Stimulated activated CD4-positive, alpha-beta T cell treated with anti-CD3 and anti-CD28 coated beads, Interleukin-4, amount 100 ng/mL, for 48 hours (primary cell): ENCODE results near the gene TMEM63A.
"Not testable (repeated sequence)": the region's sequence is repeated elsewhere in the genome, so short reads cannot be mapped to it uniquely, and the experiment has no call there.

Experiments used
- DNase-seq, 2 donors: peaks; one replicate each; pipeline ENCODE4 v3.0.0-alpha.2; 2020; ENCODE audit warnings: low read depth in 2 of 2

Gene TMEM63A

GRCh38 chr1:225845571-225846259 is 36.5 kb downstream of the TMEM63A start:
- no peak for DNase-seq

- no peak for DNase-seq
These were observed 37.1 kb downstream of the TMEM63A start for GRCh38 chr1:225845097-225845496.

GRCh38 chr1:225844236-225845061 is 37.7 kb downstream of the TMEM63A start:
- DNase-seq = no peak

- no peak for DNase-seq
These were observed 38.8 kb downstream of the TMEM63A start for GRCh38 chr1:225843426-225843795.

GRCh38 chr1:225842788-225843425 is 39.3 kb downstream of the TMEM63A start:
- DNase-seq = no peak

GRCh38 chr1:225842074-225842473 is 40.1 kb downstream of the TMEM63A start:
- no peak for DNase-seq

GRCh38 chr1:225840713-225841112 is 41.5 kb downstream of the TMEM63A start:
- no peak for DNase-seq

GRCh38 chr1:225840223-225840610 is 42.0 kb downstream of the TMEM63A start:
- no peak for DNase-seq

- DNase-seq = no peak
These were observed 43.4 kb downstream of the TMEM63A start for GRCh38 chr1:225838793-225839192.

GRCh38 chr1:225836296-225836695 is 45.9 kb downstream of the TMEM63A start:
- not testable (repeated sequence) for DNase-seq

- DNase-seq = no peak
These were observed 46.3 kb downstream of the TMEM63A start for GRCh38 chr1:225835856-225836255.

GRCh38 chr1:225834417-225835329 is 47.5 kb downstream of the TMEM63A start:
- DNase-seq = no peak

GRCh38 chr1:225830841-225831240 is 51.3 kb downstream of the TMEM63A start:
- no peak for DNase-seq

GRCh38 chr1:225828706-225829345 is 53.4 kb downstream of the TMEM63A start:
- no peak for DNase-seq

- no peak for DNase-seq
These were observed 55.1 kb downstream of the TMEM63A start for GRCh38 chr1:225827076-225827475.

GRCh38 chr1:225825607-225826007 is 56.6 kb downstream of the TMEM63A start:
- DNase-seq = no peak

GRCh38 chr1:225825078-225825477 is 57.1 kb downstream of the TMEM63A start:
- DNase-seq = no peak

GRCh38 chr1:225824533-225824941 is 57.6 kb downstream of the TMEM63A start:
- DNase-seq = no peak

GRCh38 chr1:225823811-225824261 is 58.3 kb downstream of the TMEM63A start:
- no peak for DNase-seq

- DNase-seq = no peak
These were observed 59.4 kb downstream of the TMEM63A start for GRCh38 chr1:225822655-225823403.
